PC-3 (cell line): Measurements from ENCODE around the gene AGPAT4. TPM values are rescaled to one million over a fixed set of nuclear protein-coding genes. Genes with fewer than 3 reads are reported as not detected.
A peak's percentile ranks its signal among the peaks of the same experiment; 100 is the strongest.

Source experiments
- ATAC-seq: fragments of 200-7000 bp; cut with Tn5 transposase; 2 replicates; pipeline ENCODE4 v1.9.1; 2020; ENCODE audit warnings: mild to moderate bottlenecking, moderate library complexity
- BruUV-seq: library from RNA; stranded (reverse); fragments of 400-500 nt; replicated peaks from 2 replicates; lab custom pipeline; 2021; lab: Mats Ljungman, UMichigan
- CTCF ChIA-PET: fragments of 300-600 bp; sonication (Branson Sonifier 250); formaldehyde crosslinking; loops from one replicate; lab custom pipeline; 2022; ENCODE audit warnings: antibody characterized with exemption; lab: Charles Lee
- POLR2A ChIA-PET: fragments of 300-600 bp; sonication (Branson Sonifier 250); formaldehyde crosslinking; loops from one replicate; lab custom pipeline; 2022; ENCODE audit warnings: antibody characterized with exemption; ENCODE audit not compliant: unreplicated experiment; lab: Charles Lee
- DNase-seq: peaks from one replicate; pipeline ENCODE4 v3.0.0-alpha.2; 2015
- H2AFZ ChIP-seq: fragments of 300-600 bp; sonication (generic); 2 replicates; pipeline ENCODE4 v1.6.0; 2016; ENCODE audit warnings: antibody characterized with exemption, low read length
- H3F3A ChIP-seq: fragments of 300-600 bp; sonication (generic); one replicate; pipeline ENCODE4 v1.6.0; 2017; ENCODE audit warnings: antibody characterized with exemption, low read length, control low read depth, mild to moderate bottlenecking; ENCODE audit not compliant: unreplicated experiment
- H3K27ac ChIP-seq: fragments of 300-600 bp; sonication (generic); 2 replicates; pipeline ENCODE4 v1.5.1; 2016; ENCODE audit warnings: mild to moderate bottlenecking, low read length
- H3K27me3 ChIP-seq: fragments of 300-600 bp; sonication (generic); 2 replicates; pipeline ENCODE4 v1.6.1; 2016; ENCODE audit warnings: low read length, mixed read lengths
- H3K36me3 ChIP-seq: fragments of 300-600 bp; sonication (generic); 2 replicates; pipeline ENCODE4 v1.6.1; 2016; ENCODE audit warnings: low read depth, mixed run types, low read length, mixed read lengths
- H3K4me1 ChIP-seq: fragments of 300-600 bp; sonication (generic); 2 replicates; pipeline ENCODE4 v1.5.1; 2016; ENCODE audit warnings: low read length; ENCODE audit not compliant: insufficient read depth
- H3K4me2 ChIP-seq: fragments of 300-600 bp; sonication (generic); 2 replicates; pipeline ENCODE4 v1.6.0; 2016; ENCODE audit warnings: low read length
- H3K4me3 ChIP-seq: fragments of 300-600 bp; sonication (generic); 2 replicates; pipeline ENCODE4 v1.5.1; 2016; ENCODE audit warnings: mild to moderate bottlenecking, low read length, mixed read lengths
- H3K79me2 ChIP-seq: fragments of 300-600 bp; sonication (generic); 2 replicates; pipeline ENCODE4 v1.6.1; 2017; ENCODE audit warnings: low read length, mixed read lengths
- H3K9ac ChIP-seq: fragments of 300-600 bp; sonication (generic); 2 replicates; pipeline ENCODE4 v1.6.0; 2016; ENCODE audit warnings: mild to moderate bottlenecking, low read length
- H3K9me2 ChIP-seq: fragments of 300-600 bp; sonication (generic); replicated peaks from 2 replicates; pipeline ENCODE4 v1.6.1; 2016; ENCODE audit warnings: mixed run types, low read length, mixed read lengths
- H3K9me3 ChIP-seq: fragments of 300-600 bp; sonication (generic); 2 replicates; pipeline ENCODE4 v1.6.1; 2016; ENCODE audit warnings: low read length, mixed read lengths
- H4K20me1 ChIP-seq: fragments of 300-600 bp; sonication (generic); 2 replicates; pipeline ENCODE4 v1.6.1; 2016; ENCODE audit warnings: low read length, mixed read lengths
- EZH2 ChIP-seq: fragments of 300-600 bp; sonication (generic); IDR thresholded peaks from one replicate; pipeline ENCODE4 v1.6.1; 2017; ENCODE audit warnings: antibody characterized with exemption, mild to moderate bottlenecking, low read length; ENCODE audit not compliant: unreplicated experiment
- EZH2phosphoT487 ChIP-seq: fragments of 300-600 bp; sonication (generic); IDR thresholded peaks from 2 replicates; pipeline ENCODE4 v1.6.1; 2018; ENCODE audit warnings: mild to moderate bottlenecking, antibody characterized with exemption, low read length, borderline replicate concordance
- intact Hi-C: fragments of 100-400 bp; cut with micrococcal nuclease; formaldehyde crosslinking; loops from 2 replicates; pipeline ENCODE4 v1.9.0; 2023
- total RNA-seq: library from RNA; depleted of rRNA; stranded (reverse); fragments of >200 nt; gene quantifications from 2 replicates; pipeline ENCODE4 v1.2.3, GENCODE V29; 2014
- TF ChIP-seq, protein P1 (sequence below): fragments of 300-600 bp; sonication (generic); conservative IDR thresholded peaks from 2 replicates; pipeline ENCODE4 v1.5.1; 2017; ENCODE audit warnings: antibody characterized with exemption, low read depth, mild to moderate bottlenecking, low read length

AGPAT4 gene
- total RNA-seq, 1 experiment from 2014 or later = 3.8 TPM

DNA sequence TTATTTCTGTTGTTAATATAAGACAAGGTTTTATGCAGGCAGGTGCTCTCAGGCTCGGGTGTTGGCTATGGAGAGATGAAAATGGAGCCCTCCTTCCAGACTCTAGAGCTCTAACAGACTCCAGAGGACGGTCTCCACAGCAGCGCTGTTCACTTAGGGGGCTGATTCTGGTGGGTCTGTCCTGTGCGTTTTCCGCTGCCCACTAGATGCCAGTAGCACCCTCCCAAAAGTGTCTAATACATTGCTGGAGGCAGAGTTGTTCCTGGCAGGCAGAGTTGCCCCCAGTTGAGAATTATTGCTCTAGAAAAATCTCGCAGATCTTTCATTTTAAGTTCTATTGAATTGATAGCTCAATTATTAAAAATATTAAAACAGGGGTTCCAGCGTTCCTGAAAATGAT, 172.3 kb downstream of the AGPAT4 start:
- H3K9me2 ChIP-seq = no peaks in the 10 kb centered on the region
- CTCF ChIA-PET = interaction anchor here (0.6 kb wide), 1 partner anchor 273 kb away, joined by 3 read pairs; no protein-coding TSS in a partner anchor
- no peaks in the 10 kb centered on the region for H3K9me3 ChIP-seq
- intact Hi-C loops = loop anchor here (2.0 kb wide), 1 partner anchor 273 kb away; no protein-coding TSS in a partner anchor
- DNase-seq (no peak), ATAC-seq (no peak)
- H3K4me1 ChIP-seq = peaks cover 20% of the 10 kb centered on the region
- no TSS peak for BruUV-seq
- no peaks in the 10 kb centered on the region for H3K27me3 ChIP-seq
- H3K4me2 ChIP-seq = no peak overlapping the region
- H3F3A ChIP-seq = peaks cover 3% of the 10 kb centered on the region
- no peak overlapping the region for H3K4me3 ChIP-seq
- no peaks in the 10 kb centered on the region for H4K20me1 ChIP-seq
- H2AFZ ChIP-seq = no peak overlapping the region
- H3K36me3 ChIP-seq = peaks cover 34% of the 10 kb centered on the region; the same call in 1 of the 2 replicates
- H3K27ac ChIP-seq = no peak overlapping the region
- TF ChIP-seq, protein P1, sequence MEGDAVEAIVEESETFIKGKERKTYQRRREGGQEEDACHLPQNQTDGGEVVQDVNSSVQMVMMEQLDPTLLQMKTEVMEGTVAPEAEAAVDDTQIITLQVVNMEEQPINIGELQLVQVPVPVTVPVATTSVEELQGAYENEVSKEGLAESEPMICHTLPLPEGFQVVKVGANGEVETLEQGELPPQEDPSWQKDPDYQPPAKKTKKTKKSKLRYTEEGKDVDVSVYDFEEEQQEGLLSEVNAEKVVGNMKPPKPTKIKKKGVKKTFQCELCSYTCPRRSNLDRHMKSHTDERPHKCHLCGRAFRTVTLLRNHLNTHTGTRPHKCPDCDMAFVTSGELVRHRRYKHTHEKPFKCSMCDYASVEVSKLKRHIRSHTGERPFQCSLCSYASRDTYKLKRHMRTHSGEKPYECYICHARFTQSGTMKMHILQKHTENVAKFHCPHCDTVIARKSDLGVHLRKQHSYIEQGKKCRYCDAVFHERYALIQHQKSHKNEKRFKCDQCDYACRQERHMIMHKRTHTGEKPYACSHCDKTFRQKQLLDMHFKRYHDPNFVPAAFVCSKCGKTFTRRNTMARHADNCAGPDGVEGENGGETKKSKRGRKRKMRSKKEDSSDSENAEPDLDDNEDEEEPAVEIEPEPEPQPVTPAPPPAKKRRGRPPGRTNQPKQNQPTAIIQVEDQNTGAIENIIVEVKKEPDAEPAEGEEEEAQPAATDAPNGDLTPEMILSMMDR = peak; percentile 37
- no peak for TF ChIP-seq EZH2
- H3K9ac ChIP-seq = no peak overlapping the region
- POLR2A ChIA-PET = no interaction called here
- no peaks in the 10 kb centered on the region for H3K79me2 ChIP-seq

GRCh38 chr6:161100072-161100471, 173.8 kb downstream of the AGPAT4 start:
- ChIA-PET POLR2A (no interaction called here), CTCF (no interaction called here)
- H3K9me2 ChIP-seq = no peaks in the 10 kb centered on the region
- H3K27me3 ChIP-seq = no peaks in the 10 kb centered on the region
- DNase-seq (no peak), ATAC-seq (no peak)
- H3K4me1 ChIP-seq = peaks cover 16% of the 10 kb centered on the region
- H3K9me3 ChIP-seq = no peaks in the 10 kb centered on the region
- H3K27ac ChIP-seq = no peak overlapping the region
- no TSS peak for BruUV-seq
- intact Hi-C loops = loop anchor here (2.0 kb wide), 1 partner anchor 275 kb away; no protein-coding TSS in a partner anchor
- no peak overlapping the region for H3K4me2 ChIP-seq
- H3K9ac ChIP-seq = no peak overlapping the region
- TF ChIP-seq EZH2 = no peak
- no peak for TF ChIP-seq EZH2phosphoT487
- TF ChIP-seq, protein P1 = no peak
- no peaks in the 10 kb centered on the region for H4K20me1 ChIP-seq
- H3K79me2 ChIP-seq = no peaks in the 10 kb centered on the region
- H3K36me3 ChIP-seq = peaks cover 37% of the 10 kb centered on the region
- H3F3A ChIP-seq = peaks cover 3% of the 10 kb centered on the region
- H3K4me3 ChIP-seq = no peak overlapping the region
- no peak overlapping the region for H2AFZ ChIP-seq

- intact Hi-C loops = loop anchor here (10.0 kb wide), 1 partner anchor 161 kb away; no protein-coding TSS in a partner anchor
- no peak for ATAC-seq
- Histone ChIP-seq H3K4me3 (no peak overlapping the region), H3K27me3 (no peaks in the 10 kb centered on the region), H4K20me1 (no peaks in the 10 kb centered on the region), H3K4me2 (no peak overlapping the region), H3K9me3 (no peaks in the 10 kb centered on the region), H3F3A (no peaks in the 10 kb centered on the region), H3K79me2 (no peaks in the 10 kb centered on the region), H3K27ac (no peak overlapping the region), H3K4me1 (peaks cover 24% of the 10 kb centered on the region), H3K9me2 (no peaks in the 10 kb centered on the region), H3K36me3 (peaks cover 35% of the 10 kb centered on the region), H3K9ac (no peak overlapping the region), H2AFZ (no peak overlapping the region)
- TF ChIP-seq EZH2phosphoT487 (no peak), EZH2 (no peak)
- TF ChIP-seq, protein P1 = no peak
- no TSS peak for BruUV-seq
- POLR2A ChIA-PET = no interaction called here
- peak; percentile 13 for DNase-seq
- CTCF ChIA-PET = no interaction called here
These were observed 177.9 kb downstream of the AGPAT4 start for GRCh38 chr6:161095916-161096315.
